CD4-positive, alpha-beta T cell (primary cell): ENCODE results near the gene RAB6B. TPM values are rescaled to one million over a fixed set of nuclear protein-coding genes. Genes with fewer than 3 reads are reported as not detected.

Source experiments
- ATAC-seq: fragments of 200-7000 bp; cut with Tn5 transposase; one replicate; pipeline ENCODE4 v1.10.0; 2022; ENCODE audit warnings: mild to moderate bottlenecking; ENCODE audit not compliant: poor library complexity
- CTCF ChIA-PET: fragments of 350-600 bp; sonication (Branson Sonifier 250); formaldehyde crosslinking; loops from one replicate; lab custom pipeline; 2021; ENCODE audit warnings: antibody characterized with exemption, inconsistent platforms; lab: Charles Lee
- POLR2A ChIA-PET: fragments of 350-600 bp; sonication (Branson Sonifier 250); formaldehyde crosslinking; loops from one replicate; lab custom pipeline; 2021; ENCODE audit warnings: antibody characterized with exemption, inconsistent platforms; lab: Charles Lee
- DNase-seq, 14 experiments: peaks; one replicate each; pipeline ENCODE4 v3.0.0-alpha.2; 2013 to 2020; ENCODE audit warnings: mixed read lengths in 2 of 14
- H3K27ac ChIP-seq, 2 donors: one replicate each; pipeline versions ENCODE4 v1.5.1 to v1.7.0; 2013; ENCODE audit warnings: low read length in 2 of 2, low read depth in 1 of 2, mild to moderate bottlenecking in 1 of 2
- H3K27me3 ChIP-seq, 2 experiments: 1 replicate in 1 of 2; 2 replicates in 1 of 2; pipeline versions ENCODE4 v1.6.1 to v1.7.0; 2013; ENCODE audit warnings: low read length in 2 of 2, control low read depth in 1 of 2, mild to moderate bottlenecking in 1 of 2, moderate library complexity in 1 of 2; ENCODE audit not compliant: insufficient read depth in 2 of 2, control insufficient read depth in 1 of 2
- H3K36me3 ChIP-seq: one replicate; pipeline ENCODE4 v1.6.1; 2013; ENCODE audit warnings: low read length, control low read depth; ENCODE audit not compliant: insufficient read depth
- H3K4me1 ChIP-seq: one replicate; pipeline ENCODE4 v1.6.1; 2013; ENCODE audit warnings: low read length, control low read depth; ENCODE audit not compliant: insufficient read depth
- H3K4me3 ChIP-seq: one replicate; pipeline ENCODE4 v1.5.1; 2013; ENCODE audit warnings: mild to moderate bottlenecking, low read length, moderate library complexity
- H3K9me3 ChIP-seq, 2 experiments: 1 replicate in 1 of 2; 2 replicates in 1 of 2; pipeline versions ENCODE4 v1.6.1 to v1.7.0; 2013; ENCODE audit warnings: low read length in 2 of 2, mild to moderate bottlenecking in 2 of 2, control low read depth in 1 of 2, moderate library complexity in 1 of 2; ENCODE audit not compliant: control insufficient read depth in 1 of 2, insufficient read depth in 1 of 2
- H3K27ac Mint-ChIP-seq: one replicate; pipeline ENCODE4 v1.8.0; 2020; ENCODE audit warnings: mixed read lengths
- H3K27me3 Mint-ChIP-seq: one replicate; pipeline ENCODE4 v1.8.0; 2021; ENCODE audit warnings: mixed read lengths
- H3K36me3 Mint-ChIP-seq: one replicate; pipeline ENCODE4 v1.8.0; 2021; ENCODE audit warnings: low read depth, mixed read lengths
- H3K4me1 Mint-ChIP-seq: one replicate; pipeline ENCODE4 v1.8.0; 2021; ENCODE audit warnings: low read depth, mixed read lengths
- H3K4me3 Mint-ChIP-seq: one replicate; pipeline ENCODE4 v1.8.0; 2020; ENCODE audit warnings: mild to moderate bottlenecking, mixed read lengths
- H3K9me3 Mint-ChIP-seq: one replicate; pipeline ENCODE4 v1.8.0; 2020; ENCODE audit warnings: mixed read lengths
- intact Hi-C, 2 experiments: fragments of 100-400 bp; cut with DNase I in 1 of 2; cut with micrococcal nuclease in 1 of 2; formaldehyde crosslinking; loops; one replicate each; pipeline versions ENCODE4 v1.15.1 to v1.9.0; 2023 to 2025; cut with DNase I, micrococcal nuclease
- total RNA-seq, 174 experiments: library from RNA in 2 of 174; stranded (reverse) in 2 of 174; gene quantifications; one replicate each; pipeline ENCODE4 v1.2.3 and lab custom pipeline; 2021 to 2026
- TF ChIP-seq, protein P1 (sequence below): fragments of 200-600 bp; IDR thresholded peaks from one replicate; pipeline ENCODE4 v1.8.0; 2022; ENCODE audit warnings: antibody characterized with exemption, mild to moderate bottlenecking

Gene RAB6B
- total RNA-seq, 2 experiments from 2014 or later, result not detected

GRCh38 chr3:133775835-133776234 lies 119.8 kb downstream of the RAB6B start:
- intact Hi-C loops, result loop anchor here in 1 of 2 experiments (5.0 kb wide), 1 partner anchor 81 kb away; no protein-coding TSS in a partner anchor
- Histone ChIP-seq H3K27me3 (peaks cover 8 to 11% of the 10 kb centered on the region in 2 experiments), H3K9me3 (no peaks in the 10 kb centered on the region), H3K27ac (no peak overlapping the region), H3K4me3 (no peak overlapping the region), H3K4me1 (no peaks in the 10 kb centered on the region), H3K36me3 (no peaks in the 10 kb centered on the region)
- TF ChIP-seq, protein P1, sequence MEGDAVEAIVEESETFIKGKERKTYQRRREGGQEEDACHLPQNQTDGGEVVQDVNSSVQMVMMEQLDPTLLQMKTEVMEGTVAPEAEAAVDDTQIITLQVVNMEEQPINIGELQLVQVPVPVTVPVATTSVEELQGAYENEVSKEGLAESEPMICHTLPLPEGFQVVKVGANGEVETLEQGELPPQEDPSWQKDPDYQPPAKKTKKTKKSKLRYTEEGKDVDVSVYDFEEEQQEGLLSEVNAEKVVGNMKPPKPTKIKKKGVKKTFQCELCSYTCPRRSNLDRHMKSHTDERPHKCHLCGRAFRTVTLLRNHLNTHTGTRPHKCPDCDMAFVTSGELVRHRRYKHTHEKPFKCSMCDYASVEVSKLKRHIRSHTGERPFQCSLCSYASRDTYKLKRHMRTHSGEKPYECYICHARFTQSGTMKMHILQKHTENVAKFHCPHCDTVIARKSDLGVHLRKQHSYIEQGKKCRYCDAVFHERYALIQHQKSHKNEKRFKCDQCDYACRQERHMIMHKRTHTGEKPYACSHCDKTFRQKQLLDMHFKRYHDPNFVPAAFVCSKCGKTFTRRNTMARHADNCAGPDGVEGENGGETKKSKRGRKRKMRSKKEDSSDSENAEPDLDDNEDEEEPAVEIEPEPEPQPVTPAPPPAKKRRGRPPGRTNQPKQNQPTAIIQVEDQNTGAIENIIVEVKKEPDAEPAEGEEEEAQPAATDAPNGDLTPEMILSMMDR, result no peak
- Mint-ChIP-seq H3K36me3 (no peaks in the 10 kb centered on the region), H3K4me1 (no peaks in the 10 kb centered on the region), H3K27me3 (peaks cover 44% of the 10 kb centered on the region), H3K9me3 (no peaks in the 10 kb centered on the region), H3K4me3 (no peak overlapping the region), H3K27ac (no peak overlapping the region)
- DNase-seq (no peak), ATAC-seq (no peak)
- ChIA-PET CTCF (no interaction called here), POLR2A (no interaction called here)

GRCh38 chr3:133775309-133775708 lies 120.4 kb downstream of the RAB6B start:
- Histone ChIP-seq H3K4me3 (no peak overlapping the region), H3K36me3 (no peaks in the 10 kb centered on the region), H3K27ac (no peak overlapping the region), H3K4me1 (no peaks in the 10 kb centered on the region), H3K9me3 (no peaks in the 10 kb centered on the region), H3K27me3 (peaks cover 7 to 11% of the 10 kb centered on the region in 2 experiments)
- H3K36me3 Mint-ChIP-seq, result no peaks in the 10 kb centered on the region
- POLR2A ChIA-PET, result no interaction called here
- DNase-seq, result no peak
- peaks cover 44% of the 10 kb centered on the region for H3K27me3 Mint-ChIP-seq
- ATAC-seq, result no peak
- no peaks in the 10 kb centered on the region for H3K9me3 Mint-ChIP-seq
- CTCF ChIA-PET, result no interaction called here
- no peak overlapping the region for H3K4me3 Mint-ChIP-seq
- no peaks in the 10 kb centered on the region for H3K4me1 Mint-ChIP-seq
- TF ChIP-seq, protein P1, result no peak
- intact Hi-C loops, result loop anchor here in 1 of 2 experiments (5.0 kb wide), 1 partner anchor 82 kb away; no protein-coding TSS in a partner anchor
- no peak overlapping the region for H3K27ac Mint-ChIP-seq

Other genes starting within 250 kb of the RAB6B start
- gene TOPBP1, start 233.9 kb downstream of the RAB6B start, total RNA-seq, result 10 to 100 TPM; 29.1 to 32.4 TPM
- under 1 TPM; 0.30 to 0.34 TPM for gene TF, start 149.5 kb downstream of the RAB6B start, total RNA-seq
- gene SRPRB, start 90.1 kb downstream of the RAB6B start, total RNA-seq, result 10 to 100 TPM; 19.1 to 19.9 TPM
- gene SLCO2A1, start 134.0 kb upstream of the RAB6B start, total RNA-seq, result not detected